Measurements from ENCODE around the gene AASDHPPT.

AASDHPPT gene

GRCh38 chr11:106086850-106087249, 9.4 kb downstream of the AASDHPPT start:
- no peak for DNase-seq

- peak in 1 of 2 experiments; percentile 1 for DNase-seq
These were observed 10.5 kb downstream of the AASDHPPT start for GRCh38 chr11:106087815-106088435.

- DNase-seq = no peak
These were observed 11.4 kb downstream of the AASDHPPT start for GRCh38 chr11:106088896-106089295.

DNA sequence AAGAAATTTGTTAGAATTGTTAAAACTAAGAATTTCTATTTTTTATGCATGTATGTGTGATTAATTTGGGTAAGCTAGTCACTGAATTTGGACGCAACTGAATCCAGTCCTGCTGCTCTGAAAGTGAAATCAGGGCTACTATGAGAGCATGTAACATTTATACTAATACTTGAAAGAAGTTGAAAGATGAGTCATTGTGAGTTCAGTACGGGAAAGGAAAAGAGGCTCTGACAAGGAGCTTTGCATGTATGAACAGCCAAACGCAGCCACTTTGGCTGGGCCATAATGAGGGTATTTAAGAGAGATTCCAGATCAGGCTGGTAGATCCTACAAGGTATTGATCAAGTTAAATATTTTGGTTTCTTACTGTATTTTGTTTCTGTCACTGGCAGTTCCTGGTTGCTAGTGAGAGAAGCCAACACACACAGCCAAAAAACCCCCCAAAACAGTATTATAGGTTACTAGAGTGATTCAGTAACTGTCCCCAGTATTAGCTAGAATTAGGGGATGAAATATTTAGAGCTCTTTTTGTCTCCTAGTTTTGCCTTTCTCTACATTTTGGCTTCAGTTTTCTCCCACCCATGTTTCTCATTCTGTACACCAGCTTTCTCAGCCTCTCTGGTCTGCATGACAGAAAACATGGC, 14.1 kb downstream of the AASDHPPT start:
- no peak for DNase-seq

DNA sequence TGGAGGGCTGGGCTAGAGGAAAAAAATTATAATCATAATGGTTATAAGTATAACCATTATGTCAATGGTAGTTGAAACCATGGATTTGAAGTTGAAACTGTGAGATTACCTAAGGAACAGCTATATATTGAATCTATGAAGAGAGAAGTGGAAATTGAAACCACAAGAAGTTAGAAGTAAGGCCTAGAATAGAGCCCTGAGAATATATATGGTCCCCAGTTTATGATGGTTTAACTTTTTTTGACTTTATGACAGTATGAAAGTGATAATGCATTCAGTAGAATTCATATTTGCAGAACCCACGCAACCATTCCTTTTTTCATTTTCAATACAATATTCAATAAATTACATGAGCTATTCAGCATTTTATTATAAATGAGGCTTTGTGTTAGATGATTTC, 15.0 kb downstream of the AASDHPPT start:
- no peak for DNase-seq

- no peak for DNase-seq
These were observed 21.6 kb downstream of the AASDHPPT start for GRCh38 chr11:106098893-106099553.

DNA sequence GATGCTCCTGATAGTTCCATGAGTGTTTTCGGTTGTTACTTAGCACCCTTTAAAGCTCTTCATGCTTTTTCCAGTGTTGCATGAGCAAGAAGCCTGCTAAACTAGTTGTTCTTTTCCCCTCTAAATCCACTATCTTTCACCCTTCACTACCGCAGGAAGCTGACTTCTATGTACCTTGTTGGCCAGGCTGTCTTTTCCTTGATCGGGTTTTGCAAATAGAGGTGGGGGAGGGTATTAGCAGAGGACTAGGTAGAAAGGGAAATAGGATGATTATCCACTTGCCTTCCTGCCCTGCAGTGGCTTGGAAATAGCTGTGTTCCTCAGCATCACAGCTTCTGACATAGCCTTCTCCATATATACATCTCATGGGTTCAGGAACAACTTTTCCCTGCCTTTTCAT, 23.9 kb downstream of the AASDHPPT start:
- DNase-seq = no peak

DNA sequence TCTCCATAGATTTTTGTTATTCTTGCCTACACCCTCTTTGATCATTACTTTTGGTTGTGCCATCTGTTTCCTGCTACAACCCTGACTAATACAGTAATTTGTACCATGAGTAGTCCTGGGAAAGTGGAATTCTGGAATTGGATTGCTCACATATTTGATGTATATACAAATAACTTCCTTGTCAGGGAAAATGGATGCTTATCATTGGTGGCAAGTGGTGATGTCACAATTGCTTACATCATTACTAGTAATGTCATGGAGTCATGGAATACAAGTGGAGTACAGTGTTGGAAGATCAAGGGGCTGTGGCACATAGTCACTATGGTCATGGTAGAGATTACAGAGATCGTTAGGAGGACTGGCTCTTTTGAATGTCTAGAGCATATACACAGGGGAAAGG, 24.4 kb downstream of the AASDHPPT start:
- no peak for DNase-seq

GRCh38 chr11:106105986-106106385, 28.5 kb downstream of the AASDHPPT start:
- DNase-seq = no peak

DNA sequence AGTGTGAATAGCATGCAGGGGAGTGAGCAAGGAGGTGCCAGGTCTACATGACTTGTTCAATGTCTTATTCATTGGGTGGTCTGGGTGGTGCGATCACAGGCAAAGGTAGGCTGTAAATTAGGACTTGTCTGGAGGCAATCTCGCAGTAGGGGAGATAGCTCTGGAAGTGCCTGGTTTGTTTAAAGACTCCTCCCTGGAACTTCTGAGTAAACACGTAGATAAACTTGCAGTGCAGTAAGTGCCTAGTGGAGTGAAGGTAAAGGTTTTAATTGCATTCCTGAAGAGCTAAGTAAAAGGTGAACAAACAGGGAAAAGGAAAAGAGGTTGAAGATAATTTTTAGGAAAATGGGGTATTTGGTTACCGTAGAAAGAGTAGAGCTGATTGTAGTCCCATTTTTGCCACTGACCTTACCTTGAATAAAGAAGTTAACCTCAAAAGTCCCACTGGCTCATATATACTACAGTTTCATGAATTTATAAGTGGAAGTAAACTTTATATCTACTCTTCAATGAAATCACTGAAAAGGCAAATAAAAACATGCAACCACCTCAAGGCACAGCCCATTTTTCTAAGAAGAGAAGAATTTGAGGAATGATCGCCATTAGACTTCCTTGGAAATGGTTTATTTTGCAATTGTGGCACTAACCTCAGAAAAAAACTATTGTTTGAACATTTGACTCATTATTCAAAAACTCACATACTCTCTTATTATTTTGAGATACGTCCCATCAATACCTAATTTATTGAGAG, 44.3 kb downstream of the AASDHPPT start:
- no peak for DNase-seq

DNA sequence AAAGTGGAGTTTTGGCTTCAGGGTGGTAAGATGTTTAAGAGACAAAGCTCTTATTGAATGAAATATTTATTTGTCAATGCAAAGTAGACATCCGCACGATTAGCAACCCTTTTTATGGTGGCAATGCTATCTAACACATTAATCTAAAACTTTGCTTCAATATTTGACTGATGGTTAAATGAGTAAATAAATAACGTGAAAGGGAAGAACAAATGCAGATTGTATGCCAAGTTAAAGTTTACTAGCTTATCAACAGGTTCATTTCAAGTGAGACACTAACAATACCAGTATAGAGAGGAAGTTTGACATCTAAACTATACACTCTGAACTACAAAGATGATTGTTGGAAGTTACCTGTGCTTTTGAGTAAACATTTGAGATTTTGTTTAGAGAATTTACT, 50.1 kb downstream of the AASDHPPT start:
- no peak for DNase-seq

GRCh38 chr11:106128740-106129139, 51.3 kb downstream of the AASDHPPT start:
- DNase-seq = no peak

GRCh38 chr11:106131998-106132397, 54.5 kb downstream of the AASDHPPT start:
- no peak for DNase-seq

DNA sequence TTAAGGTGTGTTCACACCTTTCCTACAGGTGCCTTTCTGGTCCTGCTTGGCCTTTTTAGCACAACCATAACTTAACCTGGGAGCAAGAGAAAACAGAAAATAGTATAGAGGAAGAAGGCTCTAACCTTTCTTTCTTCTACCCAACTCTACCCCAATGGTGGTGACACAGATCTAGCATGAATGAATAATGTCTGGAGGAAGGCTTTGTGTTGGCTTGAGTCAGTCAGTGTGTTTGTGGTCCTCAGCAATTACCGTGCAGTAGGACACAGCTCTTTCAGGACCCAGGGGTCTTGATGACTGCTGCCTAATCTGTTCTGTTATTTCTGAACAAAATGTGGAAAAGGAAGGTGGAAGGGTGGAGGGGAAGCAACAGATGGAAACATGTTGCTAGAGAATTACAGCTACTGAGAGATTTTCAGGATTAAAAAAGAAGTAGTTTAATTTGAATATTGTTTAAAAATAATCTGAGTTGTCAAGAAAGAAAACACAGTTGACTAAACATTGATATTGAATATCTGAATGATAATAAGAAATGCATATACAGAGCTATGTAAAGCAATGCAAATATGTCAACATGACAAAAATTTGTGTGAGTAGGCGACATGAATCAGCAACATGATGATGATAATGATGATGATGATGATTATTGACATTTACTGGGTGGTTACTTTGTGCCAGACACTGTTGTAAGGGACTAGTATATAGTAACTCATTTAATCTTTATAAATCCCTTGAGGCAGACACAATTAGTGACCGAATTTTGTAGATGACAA, 55.3 kb downstream of the AASDHPPT start:
- DNase-seq = no peak

- no peak for DNase-seq
These were observed 56.1 kb downstream of the AASDHPPT start for GRCh38 chr11:106133529-106133928.

- DNase-seq = no peak
These were observed 59.6 kb downstream of the AASDHPPT start for GRCh38 chr11:106137061-106137460.

DNA sequence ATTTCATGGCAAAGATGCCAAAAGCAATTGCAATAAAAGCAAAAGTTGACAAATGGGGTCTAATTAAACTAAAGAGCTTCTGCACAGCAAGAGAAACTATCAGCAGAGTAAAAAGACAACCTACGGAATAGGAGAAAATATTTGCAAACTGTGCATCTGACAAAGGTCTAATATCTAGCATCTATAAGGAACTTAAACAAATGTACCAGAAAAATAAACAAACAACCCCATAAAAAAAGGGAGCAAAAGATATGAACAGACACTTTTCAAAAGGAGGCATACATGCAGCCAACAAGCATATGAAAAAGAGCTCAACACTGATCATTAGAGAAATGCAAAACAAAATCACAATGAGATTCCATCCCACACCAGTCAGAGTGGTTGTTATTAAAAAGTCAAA, 60.3 kb downstream of the AASDHPPT start:
- no peak for DNase-seq

All from NCI-H1930 (cell line).